Central memory CD8-positive, alpha-beta T cell (primary cell): ENCODE measurements around the gene PLCB1.

Experiments used
- ATAC-seq: fragments of 150-1000 bp; cut with Tn5 transposase; replicated peaks from 2 replicates; pipeline ENCODE4 v1.10.0; 2022; ENCODE audit warnings: mild to moderate bottlenecking, moderate FRiP score, moderate number of reproducible peaks; ENCODE audit not compliant: poor library complexity, severe bottlenecking; ENCODE audit errors: extremely low read depth
- DNase-seq, 2 donors: peaks; one replicate each; pipeline ENCODE4 v3.0.0; 2021; ENCODE audit warnings: low spot score in 2 of 2
- H3K27ac Mint-ChIP-seq: one replicate; pipeline ENCODE4 v1.8.0; 2022; ENCODE audit warnings: low read depth, mild to moderate bottlenecking, moderate library complexity, mixed read lengths
- H3K27me3 Mint-ChIP-seq: one replicate; pipeline ENCODE4 v1.8.0; 2022; ENCODE audit warnings: mixed read lengths
- H3K36me3 Mint-ChIP-seq: one replicate; pipeline ENCODE4 v1.8.0; 2022; ENCODE audit warnings: mild to moderate bottlenecking, moderate library complexity, mixed read lengths; ENCODE audit not compliant: insufficient read depth
- H3K4me1 Mint-ChIP-seq: one replicate; pipeline ENCODE4 v1.8.0; 2022; ENCODE audit warnings: mixed read lengths
- H3K4me3 Mint-ChIP-seq: one replicate; pipeline ENCODE4 v1.8.0; 2022; ENCODE audit warnings: mild to moderate bottlenecking, moderate library complexity, mixed read lengths
- H3K9me3 Mint-ChIP-seq: one replicate; pipeline ENCODE4 v1.8.0; 2022; ENCODE audit warnings: mixed read lengths

The PLCB1 gene

DNA sequence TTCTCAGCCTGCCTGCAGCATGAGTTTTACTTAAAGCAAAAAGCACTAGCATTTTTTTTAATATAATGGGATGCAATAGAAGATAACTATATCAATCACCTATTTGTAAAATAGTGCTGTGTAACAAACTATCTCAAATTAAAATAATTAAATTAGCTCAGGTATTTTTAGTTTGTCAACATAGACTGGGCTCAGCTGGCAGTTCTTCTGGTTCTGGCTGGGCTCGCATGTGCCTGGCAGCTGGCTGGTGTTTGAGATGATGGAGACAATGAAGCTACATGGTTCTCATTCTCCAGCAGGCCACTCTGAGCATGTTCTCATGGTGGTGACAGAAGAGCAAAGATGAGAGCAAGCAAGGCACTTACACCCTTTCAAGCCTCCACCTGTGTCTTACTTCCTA, 181.0 kb downstream of the PLCB1 start:
- ATAC-seq (no peak), DNase-seq (no peak)
- Mint-ChIP-seq H3K27me3 (no peaks in the 10 kb centered on the region), H3K9me3 (no peaks in the 10 kb centered on the region), H3K4me1 (no peaks in the 10 kb centered on the region), H3K36me3 (peaks cover 2% of the 10 kb centered on the region), H3K4me3 (no peak overlapping the region), H3K27ac (no peak overlapping the region)

DNA sequence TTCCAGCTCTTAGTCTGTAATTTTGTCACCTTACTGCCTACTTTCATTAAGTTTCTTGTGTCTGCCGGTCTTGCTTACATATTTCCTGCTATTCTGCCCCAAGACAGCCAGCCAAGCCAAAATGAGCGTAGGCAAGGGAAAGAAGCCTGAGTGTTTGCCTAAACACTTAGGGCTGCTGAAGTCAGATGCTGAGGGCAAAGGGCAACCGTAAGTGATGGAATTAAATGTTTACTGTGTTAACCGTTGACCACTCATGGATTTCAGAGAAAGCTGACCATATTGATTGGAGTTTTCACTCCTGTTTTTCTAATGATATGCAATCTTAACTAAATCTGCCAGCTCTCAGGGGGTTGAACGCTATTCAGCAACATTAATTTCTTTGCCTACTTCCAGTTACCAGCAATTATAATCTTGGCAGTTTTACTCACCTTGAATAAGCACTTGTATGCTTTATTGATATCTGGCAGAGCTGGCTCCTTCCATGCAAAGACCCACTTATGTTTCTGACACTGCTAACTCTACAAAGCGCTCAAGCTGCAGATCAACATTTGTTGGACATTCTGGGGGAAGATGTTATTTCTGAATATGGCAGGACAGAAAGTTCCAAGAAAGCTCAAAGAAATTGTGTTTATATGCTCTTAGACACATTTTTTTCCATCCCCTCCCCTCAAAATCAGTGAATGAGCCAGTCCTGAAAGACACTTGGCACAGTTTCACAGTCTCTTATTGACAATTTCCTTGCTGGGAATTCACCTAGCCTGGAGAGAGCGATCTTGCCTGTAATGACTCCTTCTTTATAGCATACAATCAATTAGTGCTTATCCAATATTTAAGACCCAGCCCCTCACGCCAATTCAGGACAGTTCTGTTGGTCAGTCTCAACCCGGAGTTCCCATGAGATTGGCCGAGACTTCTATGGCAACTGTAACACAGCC, 183.8 kb downstream of the PLCB1 start:
- no peaks in the 10 kb centered on the region for H3K27me3 Mint-ChIP-seq
- ATAC-seq (no peak), DNase-seq (no peak)
- H3K27ac Mint-ChIP-seq = no peak overlapping the region
- peaks cover 2% of the 10 kb centered on the region for H3K36me3 Mint-ChIP-seq
- no peaks in the 10 kb centered on the region for H3K9me3 Mint-ChIP-seq
- peaks cover 6% of the 10 kb centered on the region for H3K4me1 Mint-ChIP-seq
- H3K4me3 Mint-ChIP-seq = no peak overlapping the region

GRCh38 chr20:8317448-8317847, 185.4 kb downstream of the PLCB1 start:
- H3K9me3 Mint-ChIP-seq = no peaks in the 10 kb centered on the region
- DNase-seq (no peak), ATAC-seq (no peak)
- H3K36me3 Mint-ChIP-seq = peaks cover 2% of the 10 kb centered on the region
- peaks cover 7% of the 10 kb centered on the region for H3K4me1 Mint-ChIP-seq
- H3K27me3 Mint-ChIP-seq = no peaks in the 10 kb centered on the region
- no peak overlapping the region for H3K4me3 Mint-ChIP-seq
- H3K27ac Mint-ChIP-seq = no peak overlapping the region

- no peak overlapping the region for H3K27ac Mint-ChIP-seq
- H3K27me3 Mint-ChIP-seq = no peaks in the 10 kb centered on the region
- ATAC-seq (no peak), DNase-seq (no peak)
- H3K4me3 Mint-ChIP-seq = no peak overlapping the region
- no peaks in the 10 kb centered on the region for H3K9me3 Mint-ChIP-seq
- peaks cover 2% of the 10 kb centered on the region for H3K36me3 Mint-ChIP-seq
- peaks cover 7% of the 10 kb centered on the region for H3K4me1 Mint-ChIP-seq
Measured at GRCh38 chr20:8318965-8319625, 187.0 kb downstream of the PLCB1 start.

DNA sequence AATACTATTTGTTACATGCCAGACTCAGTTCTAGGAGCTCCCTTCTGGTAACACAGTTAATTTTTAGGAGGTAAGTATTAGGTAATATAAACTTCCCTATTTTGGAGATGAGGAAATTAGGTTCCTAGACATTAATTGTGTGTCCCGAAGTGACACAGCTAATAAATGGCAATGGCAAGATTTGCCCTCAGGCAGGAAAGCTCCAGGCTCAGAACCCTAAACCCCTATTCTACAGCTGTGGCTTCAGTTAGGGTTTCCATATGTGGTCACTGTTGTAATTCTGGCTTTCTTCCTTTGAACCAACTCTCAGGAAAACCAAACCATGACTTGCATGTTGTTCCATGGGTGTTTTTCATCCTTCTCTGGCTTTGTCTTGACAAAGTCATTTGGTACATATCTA, 188.2 kb downstream of the PLCB1 start:
- Mint-ChIP-seq H3K27me3 (no peaks in the 10 kb centered on the region), H3K9me3 (no peaks in the 10 kb centered on the region), H3K4me1 (peaks cover 7% of the 10 kb centered on the region)

DNA sequence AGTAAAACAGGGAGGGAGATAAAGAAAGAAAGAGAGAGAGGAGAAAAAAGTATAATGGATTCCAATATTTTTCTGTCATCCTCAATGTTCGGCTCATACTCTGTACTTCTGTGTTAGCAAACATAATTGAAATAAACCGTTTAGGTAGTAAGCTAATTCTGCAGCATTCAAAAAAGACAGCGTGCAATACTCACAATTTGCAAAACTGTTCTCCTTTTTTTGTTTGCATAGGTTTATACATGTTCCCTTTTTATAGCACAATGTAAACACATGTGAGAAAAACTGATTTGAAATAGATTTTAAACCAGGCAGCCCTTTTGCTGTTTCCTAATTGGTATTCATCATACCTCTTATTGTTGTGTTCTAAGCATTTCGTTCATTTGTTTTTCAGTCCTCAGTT, 188.9 kb downstream of the PLCB1 start:
- ATAC-seq (no peak), DNase-seq (no peak)
- Mint-ChIP-seq H3K27me3 (no peaks in the 10 kb centered on the region), H3K36me3 (no peaks in the 10 kb centered on the region), H3K27ac (no peak overlapping the region), H3K4me3 (no peak overlapping the region), H3K9me3 (no peaks in the 10 kb centered on the region), H3K4me1 (peaks cover 7% of the 10 kb centered on the region)

More for the DNA sequence above, 188.2 kb downstream of the PLCB1 start:
- no peak for ATAC-seq
- H3K36me3 Mint-ChIP-seq = no peaks in the 10 kb centered on the region
- no peak for DNase-seq
- H3K4me3 Mint-ChIP-seq = no peak overlapping the region
- H3K27ac Mint-ChIP-seq = no peak overlapping the region

DNA sequence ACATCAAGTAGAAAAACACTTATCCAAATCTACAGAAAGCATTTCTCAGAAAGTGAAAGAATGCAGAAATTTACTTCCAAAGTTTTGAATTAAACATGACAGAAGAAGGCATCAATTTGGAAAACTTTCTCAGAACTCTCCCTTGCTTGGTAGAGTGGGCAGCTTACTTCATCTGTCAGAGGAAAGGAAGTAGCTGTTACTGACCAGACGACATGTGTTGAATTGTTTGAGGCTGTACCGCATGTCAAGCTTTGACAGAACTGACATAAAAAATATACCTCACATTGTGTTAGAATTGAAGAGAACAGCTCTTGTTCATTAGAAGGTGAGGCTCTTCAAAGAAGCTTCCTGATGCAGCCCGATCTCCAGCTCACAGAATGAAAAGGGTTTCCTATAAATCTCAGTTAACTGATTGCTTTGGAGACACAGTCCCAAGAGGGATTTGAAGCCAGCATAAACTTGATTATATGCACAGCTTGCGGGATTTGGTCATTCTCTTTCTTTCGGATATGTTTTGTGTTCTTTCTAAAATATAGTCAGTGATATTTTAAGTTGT, 190.7 kb downstream of the PLCB1 start:
- H3K27ac Mint-ChIP-seq = no peak overlapping the region
- H3K4me1 Mint-ChIP-seq = peaks cover 7% of the 10 kb centered on the region
- no peaks in the 10 kb centered on the region for H3K36me3 Mint-ChIP-seq
- H3K4me3 Mint-ChIP-seq = no peak overlapping the region
- no peaks in the 10 kb centered on the region for H3K9me3 Mint-ChIP-seq
- ATAC-seq (no peak), DNase-seq (no peak)
- no peaks in the 10 kb centered on the region for H3K27me3 Mint-ChIP-seq

DNA sequence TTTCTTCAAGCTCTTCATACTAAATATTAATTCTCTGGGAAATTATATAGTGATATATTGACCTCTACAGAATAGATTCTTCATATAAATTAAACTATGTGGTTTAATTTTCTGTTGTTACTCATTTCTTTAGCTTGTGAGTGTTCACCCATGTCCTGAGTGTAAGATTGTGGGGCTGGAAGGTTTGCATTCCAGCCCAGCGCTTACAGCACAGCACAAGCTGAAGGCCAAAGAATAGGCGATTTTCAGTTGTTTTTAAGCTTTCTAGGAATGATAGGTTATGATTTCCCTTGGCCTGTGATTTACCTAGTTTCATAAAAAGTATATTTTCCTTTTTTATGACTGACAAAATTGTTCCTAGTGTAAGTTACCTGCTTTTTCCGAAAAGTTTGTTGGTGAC, 194.1 kb downstream of the PLCB1 start:
- no peaks in the 10 kb centered on the region for H3K36me3 Mint-ChIP-seq
- no peaks in the 10 kb centered on the region for H3K27me3 Mint-ChIP-seq
- H3K4me3 Mint-ChIP-seq = no peak overlapping the region
- H3K9me3 Mint-ChIP-seq = no peaks in the 10 kb centered on the region
- peaks cover 5% of the 10 kb centered on the region for H3K4me1 Mint-ChIP-seq
- no peak for ATAC-seq
- no peak for DNase-seq
- no peak overlapping the region for H3K27ac Mint-ChIP-seq

DNA sequence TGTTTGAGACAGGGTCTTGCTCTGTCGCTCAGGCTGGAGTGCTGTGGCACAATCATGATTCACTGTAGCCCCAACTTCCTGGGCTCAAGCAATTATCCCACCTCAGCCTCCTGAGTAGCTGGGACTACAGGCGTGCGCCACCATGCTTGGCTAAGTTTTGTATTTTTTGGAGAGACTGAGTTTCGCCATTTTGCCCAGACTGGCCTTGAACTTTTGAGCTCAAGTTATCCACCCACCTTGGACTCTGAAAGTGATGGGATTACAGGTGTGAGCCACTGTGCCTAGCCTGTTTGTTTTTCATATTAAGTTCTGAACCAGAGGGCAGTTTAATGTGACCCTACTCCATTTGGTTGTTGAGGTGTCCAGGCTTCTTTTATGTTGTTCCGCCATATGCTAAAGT, 194.8 kb downstream of the PLCB1 start:
- peaks cover 3% of the 10 kb centered on the region for H3K36me3 Mint-ChIP-seq
- no peaks in the 10 kb centered on the region for H3K27me3 Mint-ChIP-seq

DNA sequence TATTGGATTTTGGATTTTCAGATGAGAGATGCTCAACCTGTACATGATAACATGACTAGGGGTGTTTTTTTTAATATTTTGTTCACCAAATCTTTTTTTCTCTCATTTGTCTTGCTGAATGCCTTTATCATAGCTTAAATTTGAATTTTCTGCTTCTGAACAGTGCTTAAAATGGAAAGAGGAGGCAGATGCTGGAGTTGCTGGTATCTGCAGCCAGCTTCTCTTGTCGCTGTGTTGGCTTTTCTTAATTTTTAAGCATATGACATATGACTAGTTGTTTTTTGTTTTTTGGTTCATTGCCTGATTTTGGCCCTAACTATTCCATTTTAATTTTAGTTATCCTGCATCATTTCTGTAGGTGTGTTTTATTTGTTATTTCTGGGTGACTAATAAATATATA, 196.1 kb downstream of the PLCB1 start:
- no peak for ATAC-seq
- H3K9me3 Mint-ChIP-seq = no peaks in the 10 kb centered on the region
- H3K4me1 Mint-ChIP-seq = peaks cover 5% of the 10 kb centered on the region
- H3K27me3 Mint-ChIP-seq = no peaks in the 10 kb centered on the region
- no peak for DNase-seq
- H3K27ac Mint-ChIP-seq = no peak overlapping the region
- peaks cover 3% of the 10 kb centered on the region for H3K36me3 Mint-ChIP-seq
- no peak overlapping the region for H3K4me3 Mint-ChIP-seq

More for the DNA sequence above, 194.8 kb downstream of the PLCB1 start:
- peaks cover 5% of the 10 kb centered on the region for H3K4me1 Mint-ChIP-seq
- H3K9me3 Mint-ChIP-seq = no peaks in the 10 kb centered on the region
- no peak for ATAC-seq
- no peak overlapping the region for H3K27ac Mint-ChIP-seq
- DNase-seq = no peak
- H3K4me3 Mint-ChIP-seq = no peak overlapping the region

- ATAC-seq (no peak), DNase-seq (no peak)
- Mint-ChIP-seq H3K4me3 (no peak overlapping the region), H3K27me3 (no peaks in the 10 kb centered on the region), H3K4me1 (peaks cover 5% of the 10 kb centered on the region), H3K36me3 (peaks cover 5% of the 10 kb centered on the region), H3K27ac (no peak overlapping the region), H3K9me3 (no peaks in the 10 kb centered on the region)
Measured at GRCh38 chr20:8330319-8330784, 198.3 kb downstream of the PLCB1 start.

DNA sequence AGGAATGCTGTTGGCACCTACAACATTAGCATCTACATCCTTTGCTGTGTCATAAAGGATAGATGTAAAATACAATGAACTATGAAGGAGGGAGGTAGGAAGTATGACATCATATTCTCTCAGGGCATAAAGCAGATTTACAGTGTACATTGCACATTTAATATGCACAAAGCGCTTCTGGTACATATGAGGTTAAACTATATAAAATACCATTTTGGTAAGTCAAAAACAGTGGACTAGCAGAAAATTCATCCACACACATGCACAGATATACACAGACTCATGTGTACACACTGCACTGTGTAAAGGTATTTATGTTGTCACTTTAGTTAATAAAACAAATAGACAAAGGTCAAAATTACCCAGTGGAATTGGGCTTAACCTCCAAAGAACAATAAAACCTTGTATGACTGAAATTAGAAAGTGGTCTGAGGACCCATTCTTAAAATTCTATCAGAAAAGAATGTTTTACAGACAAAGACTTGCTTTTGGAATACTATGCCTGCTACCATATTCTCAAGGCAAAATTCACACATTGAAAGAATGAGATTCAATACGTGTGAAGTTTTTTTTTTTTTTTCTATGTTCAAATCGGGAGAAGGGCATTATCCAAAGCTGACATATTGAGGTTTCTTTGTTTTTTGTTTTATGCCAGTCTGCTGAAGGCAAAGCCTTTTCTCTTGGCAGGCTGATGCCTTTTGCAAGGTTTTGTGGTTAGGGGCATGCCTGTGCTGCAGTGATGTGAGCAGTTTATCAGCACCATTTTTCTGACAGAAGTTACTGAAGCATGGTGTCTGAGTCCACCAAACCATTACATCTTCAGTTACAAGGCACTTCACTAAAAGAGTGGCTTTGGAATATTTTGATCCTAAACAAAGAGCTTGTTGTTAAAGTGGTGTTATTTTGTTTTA, 199.0 kb downstream of the PLCB1 start:
- DNase-seq = no peak
- Mint-ChIP-seq H3K4me1 (peaks cover 10% of the 10 kb centered on the region), H3K27me3 (no peaks in the 10 kb centered on the region), H3K9me3 (no peaks in the 10 kb centered on the region), H3K27ac (no peak overlapping the region), H3K36me3 (peaks cover 5% of the 10 kb centered on the region), H3K4me3 (no peak overlapping the region)
- no peak for ATAC-seq
